ENCODE results near the gene GNRH2. TPM values are rescaled to one million over a fixed set of nuclear protein-coding genes. Genes with fewer than 3 reads are reported as not detected.

The GNRH2 gene
- total RNA-seq, 1 donor from 2014 or later, result 0.53 TPM

DNA sequence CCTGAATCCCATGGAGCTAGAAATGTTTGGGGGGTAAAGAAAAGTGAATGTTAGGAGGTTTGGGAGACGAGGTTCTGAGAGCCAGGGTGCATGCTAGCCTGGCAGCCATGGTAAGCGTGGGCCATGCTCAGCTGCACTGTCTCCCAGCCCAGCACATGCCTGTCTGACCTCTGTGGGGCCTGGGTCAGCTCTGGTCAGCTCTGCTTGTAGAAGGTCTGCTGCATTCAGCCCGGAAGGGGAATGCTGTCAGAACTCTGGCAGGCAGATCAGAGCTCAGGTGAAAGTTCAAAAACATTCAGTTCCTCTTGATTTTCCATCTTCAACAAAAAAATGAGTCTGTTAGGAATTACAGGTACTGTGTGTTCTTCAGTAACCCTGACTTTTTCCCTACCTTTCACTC, 5.8 kb upstream of the GNRH2 start:
- Histone ChIP-seq H3K4me3 (ENCODE audit: low read depth, low read length) (no peak overlapping the region), H3K36me3 (ENCODE audit: control insufficient read depth, insufficient read depth, low read length) (peaks cover 15% of the 10 kb centered on the region), H3K27me3 (ENCODE audit: control insufficient read depth, insufficient read depth, low read length) (no peaks in the 10 kb centered on the region)
- TF ChIP-seq, protein P1, sequence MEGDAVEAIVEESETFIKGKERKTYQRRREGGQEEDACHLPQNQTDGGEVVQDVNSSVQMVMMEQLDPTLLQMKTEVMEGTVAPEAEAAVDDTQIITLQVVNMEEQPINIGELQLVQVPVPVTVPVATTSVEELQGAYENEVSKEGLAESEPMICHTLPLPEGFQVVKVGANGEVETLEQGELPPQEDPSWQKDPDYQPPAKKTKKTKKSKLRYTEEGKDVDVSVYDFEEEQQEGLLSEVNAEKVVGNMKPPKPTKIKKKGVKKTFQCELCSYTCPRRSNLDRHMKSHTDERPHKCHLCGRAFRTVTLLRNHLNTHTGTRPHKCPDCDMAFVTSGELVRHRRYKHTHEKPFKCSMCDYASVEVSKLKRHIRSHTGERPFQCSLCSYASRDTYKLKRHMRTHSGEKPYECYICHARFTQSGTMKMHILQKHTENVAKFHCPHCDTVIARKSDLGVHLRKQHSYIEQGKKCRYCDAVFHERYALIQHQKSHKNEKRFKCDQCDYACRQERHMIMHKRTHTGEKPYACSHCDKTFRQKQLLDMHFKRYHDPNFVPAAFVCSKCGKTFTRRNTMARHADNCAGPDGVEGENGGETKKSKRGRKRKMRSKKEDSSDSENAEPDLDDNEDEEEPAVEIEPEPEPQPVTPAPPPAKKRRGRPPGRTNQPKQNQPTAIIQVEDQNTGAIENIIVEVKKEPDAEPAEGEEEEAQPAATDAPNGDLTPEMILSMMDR (IDR thresholded peaks at IDR 0.05; ENCODE audit: insufficient read depth, low read length, severe bottlenecking), result no peak
- FAIRE-seq (no peak), DNase-seq (ENCODE audit: low read depth) (no peak)

DNA sequence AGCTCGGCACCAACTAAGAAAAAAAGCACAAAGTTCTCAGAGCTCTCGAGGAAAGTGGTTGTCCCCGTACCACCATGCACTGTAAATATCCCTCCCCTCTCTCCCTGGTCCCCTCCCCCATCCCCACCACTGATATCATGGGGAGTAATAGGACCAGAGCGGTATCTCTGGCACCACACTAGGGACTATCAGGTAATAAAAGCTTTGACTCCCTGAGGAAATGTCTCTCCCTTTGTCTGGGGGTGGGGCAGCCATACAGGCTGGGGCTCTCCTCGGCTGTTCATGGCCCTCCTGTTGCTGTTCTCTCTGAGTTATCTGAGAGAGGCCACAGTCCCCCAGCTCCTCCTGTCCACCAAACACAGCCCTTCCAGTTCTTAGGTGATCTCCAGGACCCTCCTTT, 5.0 kb upstream of the GNRH2 start:
- TF ChIP-seq, protein P1 (IDR thresholded peaks at IDR 0.05; ENCODE audit: insufficient read depth, low read length, severe bottlenecking), result no peak
- no peak for FAIRE-seq
- no peak for DNase-seq (ENCODE audit: low read depth)
- no peak overlapping the region for H3K4me3 ChIP-seq (ENCODE audit: low read depth, low read length)
- H3K36me3 ChIP-seq (ENCODE audit: control insufficient read depth, insufficient read depth, low read length), result peaks cover 15% of the 10 kb centered on the region
- no peaks in the 10 kb centered on the region for H3K27me3 ChIP-seq (ENCODE audit: control insufficient read depth, insufficient read depth, low read length)

DNA sequence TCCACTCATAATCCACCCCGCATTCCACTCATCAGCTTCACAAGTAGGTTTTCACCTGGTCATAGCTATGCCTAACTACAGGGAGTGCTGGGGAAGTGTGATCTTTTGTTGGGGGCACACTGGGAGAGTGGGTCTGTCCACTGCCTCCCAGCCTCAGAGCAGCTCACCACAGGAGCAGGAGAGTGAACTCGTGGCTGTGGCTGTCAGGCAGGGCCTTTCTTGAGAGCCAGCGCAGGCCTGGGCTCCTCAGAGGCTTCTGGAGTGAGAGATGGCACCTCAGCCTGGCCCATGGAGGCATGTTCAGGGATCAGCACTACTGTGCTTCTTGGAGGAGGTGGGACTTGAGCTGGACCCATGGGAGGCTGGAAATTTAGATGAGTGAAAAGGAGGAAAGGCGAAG, 4.0 kb upstream of the GNRH2 start:
- H3K36me3 ChIP-seq (ENCODE audit: control insufficient read depth, insufficient read depth, low read length), result peaks cover 15% of the 10 kb centered on the region
- TF ChIP-seq, protein P1 (IDR thresholded peaks at IDR 0.05; ENCODE audit: insufficient read depth, low read length, severe bottlenecking), result no peak
- FAIRE-seq, result no peak

DNA sequence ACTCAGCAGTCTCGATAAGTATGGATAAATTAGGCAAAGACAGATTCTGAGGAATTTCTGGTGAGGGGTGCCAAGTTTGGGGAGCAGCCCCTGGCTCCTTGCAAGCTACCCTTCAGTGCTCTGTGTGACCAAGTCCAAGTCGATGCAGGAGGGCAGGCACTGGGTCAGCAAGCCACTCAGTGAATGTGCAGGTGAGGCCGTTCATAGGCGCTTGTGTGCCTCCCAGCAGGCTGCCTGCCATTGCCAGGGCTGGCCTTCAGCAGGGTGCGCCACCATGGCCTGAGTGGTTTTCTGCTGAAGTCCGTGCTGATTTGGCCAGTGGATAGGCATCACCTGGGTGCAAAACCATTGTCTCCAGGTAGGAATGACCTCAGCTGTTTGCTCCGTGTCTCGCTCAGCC, 3.3 kb upstream of the GNRH2 start:
- TF ChIP-seq, protein P1 (IDR thresholded peaks at IDR 0.05; ENCODE audit: insufficient read depth, low read length, severe bottlenecking), result no peak
- FAIRE-seq, result peak; percentile 36

More for the DNA sequence above, 4.0 kb upstream of the GNRH2 start:
- Histone ChIP-seq H3K4me3 (ENCODE audit: low read depth, low read length) (no peak overlapping the region), H3K27me3 (ENCODE audit: control insufficient read depth, insufficient read depth, low read length) (no peaks in the 10 kb centered on the region)
- no peak for DNase-seq (ENCODE audit: low read depth)

DNA sequence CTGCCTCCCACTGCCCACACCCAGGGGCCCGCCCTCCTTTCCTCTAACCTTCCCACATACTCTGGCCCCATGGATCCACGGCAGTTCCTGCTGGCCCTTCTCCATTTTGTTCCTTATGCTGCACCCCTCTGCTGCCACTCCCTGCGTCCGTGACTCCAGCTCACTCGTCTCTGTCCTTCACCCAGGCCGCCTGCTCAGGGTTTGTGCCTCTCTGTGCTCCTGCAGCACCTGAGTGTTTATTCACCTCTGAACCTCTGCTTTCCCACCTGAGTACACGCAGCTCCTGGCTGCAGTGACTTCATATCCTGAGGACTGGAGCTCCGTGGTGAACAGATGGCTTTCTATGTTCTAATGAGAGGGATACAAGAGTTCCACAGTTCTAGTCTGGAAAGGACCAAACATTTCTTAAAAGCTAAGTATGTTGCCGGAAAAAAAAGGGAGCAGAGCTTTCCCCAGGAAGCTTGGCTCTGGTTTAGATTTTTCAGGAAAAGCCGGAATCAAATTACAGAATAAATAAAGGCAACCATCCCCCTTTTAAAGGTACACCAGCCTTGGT, 1.5 kb upstream of the GNRH2 start:
- no peak overlapping the region for H3K4me3 ChIP-seq (ENCODE audit: low read depth, low read length)
- FAIRE-seq (no peak), DNase-seq (ENCODE audit: low read depth) (peak; percentile 12)
- H3K27me3 ChIP-seq (ENCODE audit: control insufficient read depth, insufficient read depth, low read length), result no peaks in the 10 kb centered on the region
- TF ChIP-seq, protein P1 (IDR thresholded peaks at IDR 0.05; ENCODE audit: insufficient read depth, low read length, severe bottlenecking), result no peak
- peaks cover 9% of the 10 kb centered on the region for H3K36me3 ChIP-seq (ENCODE audit: control insufficient read depth, insufficient read depth, low read length)

More for the DNA sequence above, 3.3 kb upstream of the GNRH2 start:
- DNase-seq (ENCODE audit: low read depth), result no peak
- no peak overlapping the region for H3K4me3 ChIP-seq (ENCODE audit: low read depth, low read length)
- peaks cover 13% of the 10 kb centered on the region for H3K36me3 ChIP-seq (ENCODE audit: control insufficient read depth, insufficient read depth, low read length)
- H3K27me3 ChIP-seq (ENCODE audit: control insufficient read depth, insufficient read depth, low read length), result no peaks in the 10 kb centered on the region

DNA sequence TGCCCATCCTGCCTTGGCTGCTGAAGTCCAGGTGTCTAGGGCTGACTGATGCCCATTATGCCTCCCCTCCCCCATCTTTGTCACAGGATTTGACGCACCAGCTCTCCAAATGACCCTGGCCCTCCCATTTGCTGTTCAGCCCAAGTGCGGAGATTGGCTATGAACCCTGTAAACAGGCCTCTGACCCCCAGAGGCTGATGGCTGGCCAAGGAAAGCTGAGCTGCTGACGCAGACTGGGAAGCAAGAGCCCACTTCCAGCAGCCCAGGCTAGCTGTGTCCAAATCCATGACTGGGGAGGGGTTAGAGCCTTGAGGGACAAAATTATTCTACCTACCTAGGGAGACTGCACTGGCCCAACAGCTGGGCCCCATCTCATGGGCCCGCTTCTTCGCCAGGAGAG, 797 bp upstream of the GNRH2 start:
- Histone ChIP-seq H3K36me3 (ENCODE audit: control insufficient read depth, insufficient read depth, low read length) (peaks cover 6% of the 10 kb centered on the region), H3K4me3 (ENCODE audit: low read depth, low read length) (no peak overlapping the region), H3K27me3 (ENCODE audit: control insufficient read depth, insufficient read depth, low read length) (no peaks in the 10 kb centered on the region)
- DNase-seq (ENCODE audit: low read depth) (no peak), FAIRE-seq (no peak)
- TF ChIP-seq, protein P1 (IDR thresholded peaks at IDR 0.05; ENCODE audit: insufficient read depth, low read length, severe bottlenecking), result no peak

Data from bronchial epithelial cell (primary cell).